Measurements from ENCODE around the gene KRT6C.

GRCh38 chr12:52418576-52419110 lies 55.0 kb downstream of the KRT6C start:
- TF ChIP-seq CTCF (IDR thresholded peaks at IDR 0.05 in 4 of 5, conservative IDR thresholded peaks at IDR 0.05 in 1 of 5) = no peak
- TF ChIP-seq POLR2A (IDR thresholded peaks at IDR 0.05) = no peak

Measured in gastrocnemius medialis (tissue), 4 donors.